ENCODE measurements around the gene IKBKG. TPM values are rescaled to one million over a fixed set of nuclear protein-coding genes. Genes with fewer than 3 reads are reported as not detected.

Gene IKBKG
- total RNA-seq, 1 donor from 2014 or later: 20.6 TPM

DNA sequence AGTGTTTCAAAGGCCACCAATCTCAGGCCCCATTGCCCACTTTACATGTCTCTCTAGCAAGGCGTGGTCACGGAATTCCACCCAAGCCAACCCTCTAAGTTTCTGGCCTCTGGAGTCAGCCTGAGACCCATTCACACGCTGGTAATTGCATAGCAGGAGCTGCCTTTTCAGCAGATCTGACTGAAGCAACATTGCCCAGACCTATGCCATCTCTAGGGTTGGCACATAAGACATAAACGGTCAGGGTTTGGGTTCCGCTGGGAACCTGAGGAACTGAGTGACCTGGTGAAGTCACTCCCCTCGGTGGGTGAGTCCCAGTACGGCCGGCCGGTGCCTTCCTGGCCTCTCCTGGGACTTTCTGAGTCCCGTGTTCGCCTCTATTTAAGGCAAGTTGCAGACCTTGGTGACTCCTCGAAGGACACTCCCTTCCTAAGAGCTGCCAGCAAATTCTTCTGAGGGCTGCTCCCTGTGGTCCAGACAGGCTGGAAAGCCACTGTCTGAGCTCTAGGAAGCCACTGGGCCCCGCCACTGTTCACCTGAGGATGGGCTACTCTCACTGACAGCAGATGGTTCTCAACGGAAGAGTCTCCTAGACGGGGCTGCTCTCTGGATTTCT, 53.4 kb downstream of the IKBKG start:
- TF ChIP-seq, protein P1, sequence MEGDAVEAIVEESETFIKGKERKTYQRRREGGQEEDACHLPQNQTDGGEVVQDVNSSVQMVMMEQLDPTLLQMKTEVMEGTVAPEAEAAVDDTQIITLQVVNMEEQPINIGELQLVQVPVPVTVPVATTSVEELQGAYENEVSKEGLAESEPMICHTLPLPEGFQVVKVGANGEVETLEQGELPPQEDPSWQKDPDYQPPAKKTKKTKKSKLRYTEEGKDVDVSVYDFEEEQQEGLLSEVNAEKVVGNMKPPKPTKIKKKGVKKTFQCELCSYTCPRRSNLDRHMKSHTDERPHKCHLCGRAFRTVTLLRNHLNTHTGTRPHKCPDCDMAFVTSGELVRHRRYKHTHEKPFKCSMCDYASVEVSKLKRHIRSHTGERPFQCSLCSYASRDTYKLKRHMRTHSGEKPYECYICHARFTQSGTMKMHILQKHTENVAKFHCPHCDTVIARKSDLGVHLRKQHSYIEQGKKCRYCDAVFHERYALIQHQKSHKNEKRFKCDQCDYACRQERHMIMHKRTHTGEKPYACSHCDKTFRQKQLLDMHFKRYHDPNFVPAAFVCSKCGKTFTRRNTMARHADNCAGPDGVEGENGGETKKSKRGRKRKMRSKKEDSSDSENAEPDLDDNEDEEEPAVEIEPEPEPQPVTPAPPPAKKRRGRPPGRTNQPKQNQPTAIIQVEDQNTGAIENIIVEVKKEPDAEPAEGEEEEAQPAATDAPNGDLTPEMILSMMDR (IDR thresholded peaks at IDR 0.05; ENCODE audit: unreplicated experiment): no peak
- H3K27ac Mint-ChIP-seq: no peak overlapping the region
- no peak overlapping the region for H3K4me3 Mint-ChIP-seq
- no peak for DNase-seq (ENCODE audit: low spot score in 2 of 2, unreplicated experiment in 2 of 2)
- H3K27me3 Mint-ChIP-seq (ENCODE audit: low read depth): peaks cover 17% of the 10 kb centered on the region
- H3K36me3 Mint-ChIP-seq: no peaks in the 10 kb centered on the region
- peaks cover 8% of the 10 kb centered on the region for H3K4me1 Mint-ChIP-seq
- peaks cover 22% of the 10 kb centered on the region for H3K9me3 Mint-ChIP-seq

DNA sequence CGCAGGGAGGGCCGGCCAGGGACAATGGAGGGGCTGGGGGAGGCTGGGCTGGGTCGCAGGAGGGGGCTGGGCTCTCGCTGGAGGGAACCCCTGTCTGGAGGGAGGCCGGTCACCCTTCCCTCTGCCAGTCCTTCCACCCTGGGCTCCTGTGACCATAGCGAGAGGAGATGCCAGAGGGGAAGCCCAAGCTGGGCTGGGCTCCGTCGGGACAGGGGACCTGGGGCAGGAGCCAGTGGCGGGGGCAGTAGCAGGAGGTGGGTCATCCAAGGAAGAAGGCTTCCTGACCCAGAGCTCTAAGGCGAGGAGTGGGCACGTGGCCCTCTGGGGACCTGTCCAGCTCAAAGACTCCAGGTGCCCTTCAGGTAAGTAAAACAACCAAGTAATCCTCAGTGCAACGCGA, 54.8 kb downstream of the IKBKG start:
- TF ChIP-seq, protein P1 (IDR thresholded peaks at IDR 0.05; ENCODE audit: unreplicated experiment): no peak
- no peak overlapping the region for H3K27ac Mint-ChIP-seq
- peaks cover 24% of the 10 kb centered on the region for H3K9me3 Mint-ChIP-seq
- H3K36me3 Mint-ChIP-seq: no peaks in the 10 kb centered on the region
- DNase-seq (ENCODE audit: low spot score in 2 of 2, unreplicated experiment in 2 of 2): no peak
- H3K4me3 Mint-ChIP-seq: no peak overlapping the region
- no peaks in the 10 kb centered on the region for H3K4me1 Mint-ChIP-seq
- peaks cover 30% of the 10 kb centered on the region for H3K27me3 Mint-ChIP-seq (ENCODE audit: low read depth)

DNA sequence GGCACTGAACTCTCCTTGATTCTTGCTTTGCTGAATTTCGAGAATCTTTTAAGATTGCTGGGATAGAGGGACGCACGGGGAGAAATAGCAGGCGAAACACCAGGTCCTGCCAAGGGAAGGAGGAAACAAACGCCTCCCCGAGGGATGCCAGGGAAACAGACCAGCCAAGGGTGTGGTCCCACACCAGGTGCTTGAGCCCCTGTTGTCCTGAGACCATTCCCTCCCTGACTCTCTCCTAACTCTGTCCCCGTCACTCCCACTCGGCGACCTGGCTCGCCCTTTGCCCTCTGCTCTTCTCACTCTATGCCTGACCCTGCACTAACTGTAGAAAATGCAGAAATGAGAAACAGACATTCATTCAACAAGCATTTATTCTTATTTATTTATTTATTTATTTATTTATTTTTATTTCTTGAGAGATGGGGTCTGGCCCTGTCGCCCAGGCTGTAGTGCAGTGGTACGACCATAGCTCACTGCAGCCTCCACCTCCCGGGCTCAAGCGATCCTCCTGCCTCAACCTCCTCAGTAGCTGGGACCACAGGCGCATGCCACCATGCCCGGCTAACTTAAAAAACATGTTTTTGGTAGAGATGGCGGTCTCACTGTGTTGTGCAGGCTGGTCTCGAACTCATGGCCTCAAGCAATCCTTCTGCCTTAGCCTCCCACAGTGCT, 55.5 kb downstream of the IKBKG start:
- no peak overlapping the region for H3K27ac Mint-ChIP-seq
- TF ChIP-seq, protein P1 (IDR thresholded peaks at IDR 0.05; ENCODE audit: unreplicated experiment): no peak
- peaks cover 17% of the 10 kb centered on the region for H3K9me3 Mint-ChIP-seq
- H3K36me3 Mint-ChIP-seq: no peaks in the 10 kb centered on the region
- H3K27me3 Mint-ChIP-seq (ENCODE audit: low read depth): peaks cover 30% of the 10 kb centered on the region
- no peak overlapping the region for H3K4me3 Mint-ChIP-seq
- DNase-seq (ENCODE audit: low spot score in 2 of 2, unreplicated experiment in 2 of 2): no peak
- H3K4me1 Mint-ChIP-seq: no peaks in the 10 kb centered on the region

DNA sequence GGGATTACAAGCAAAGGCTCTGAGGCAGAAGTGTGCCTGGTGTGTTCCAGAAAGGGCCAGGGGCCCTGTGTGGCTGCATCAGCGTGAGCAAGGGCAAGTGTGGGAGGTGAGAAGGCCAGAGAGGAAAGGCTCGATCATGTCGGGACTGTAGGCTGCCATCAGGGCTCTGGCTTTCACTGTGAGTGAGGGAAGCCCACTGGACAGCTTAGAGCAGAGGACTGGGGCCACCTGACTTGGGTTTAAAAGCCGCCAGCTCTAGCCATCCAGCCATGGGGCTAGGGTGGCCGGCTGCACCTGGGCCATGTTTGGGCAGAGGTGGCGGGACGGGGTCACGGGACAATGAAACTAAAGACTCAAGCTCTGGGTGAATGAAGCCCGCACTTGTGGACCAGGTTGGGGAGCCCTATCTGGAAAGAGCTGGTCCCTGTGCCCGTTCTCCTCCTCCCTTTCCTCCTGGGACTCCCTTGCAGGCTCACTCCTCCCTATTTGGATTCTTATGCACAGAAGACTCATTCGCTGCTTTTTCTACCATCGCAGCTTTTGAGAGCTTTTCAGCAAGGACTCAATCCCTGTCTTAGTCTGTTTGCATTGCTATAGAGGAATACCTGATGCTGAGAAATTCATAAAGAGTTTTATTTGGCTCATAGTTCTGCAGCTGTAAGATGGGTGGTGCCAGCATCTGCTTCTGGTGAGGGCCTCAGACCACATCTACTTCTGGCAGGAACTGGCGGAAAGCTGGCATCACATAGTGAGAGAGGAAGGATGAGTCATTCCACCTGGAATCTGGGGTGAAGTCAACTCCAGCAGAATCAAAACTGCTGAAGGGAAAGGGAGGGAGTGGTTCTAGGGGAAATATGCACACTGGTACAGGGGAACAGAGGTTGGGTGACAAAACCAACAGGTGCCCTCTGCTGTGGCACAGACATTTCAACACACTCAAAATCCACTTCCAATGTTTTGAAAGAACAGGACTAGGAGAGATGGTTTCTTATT, 56.3 kb downstream of the IKBKG start:
- Mint-ChIP-seq H3K4me3 (no peak overlapping the region), H3K27ac (no peak overlapping the region)

DNA sequence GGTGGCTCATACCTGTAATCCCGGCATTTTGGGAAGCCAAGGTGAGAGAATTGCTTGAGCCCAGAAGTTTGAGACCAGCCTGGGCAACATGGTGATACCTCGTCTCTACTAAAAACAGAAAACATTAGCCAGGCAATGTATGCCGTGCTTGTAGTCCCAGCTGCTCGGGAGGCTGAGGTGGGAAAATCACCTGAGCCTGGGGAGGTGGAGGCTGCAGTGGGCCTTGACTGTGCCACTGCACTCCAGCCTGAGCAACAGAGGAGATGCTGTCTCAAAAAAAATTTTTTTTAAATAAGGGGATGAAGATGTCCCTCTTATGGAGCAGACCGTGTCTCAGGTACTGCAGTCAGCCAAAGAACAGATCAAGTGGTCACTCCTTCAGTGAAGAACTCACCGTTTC, 58.1 kb downstream of the IKBKG start:
- TF ChIP-seq, protein P1 (IDR thresholded peaks at IDR 0.05; ENCODE audit: unreplicated experiment): no peak
- H3K9me3 Mint-ChIP-seq: peaks cover 13% of the 10 kb centered on the region

More for the DNA sequence above, 56.3 kb downstream of the IKBKG start:
- H3K4me1 Mint-ChIP-seq: no peaks in the 10 kb centered on the region
- TF ChIP-seq, protein P1 (IDR thresholded peaks at IDR 0.05; ENCODE audit: unreplicated experiment): no peak
- H3K27me3 Mint-ChIP-seq (ENCODE audit: low read depth): peaks cover 35% of the 10 kb centered on the region
- no peak for DNase-seq (ENCODE audit: low spot score in 2 of 2, unreplicated experiment in 2 of 2)
- no peaks in the 10 kb centered on the region for H3K36me3 Mint-ChIP-seq
- peaks cover 14% of the 10 kb centered on the region for H3K9me3 Mint-ChIP-seq

More for the DNA sequence above, 58.1 kb downstream of the IKBKG start:
- H3K27ac Mint-ChIP-seq: no peak overlapping the region
- H3K27me3 Mint-ChIP-seq (ENCODE audit: low read depth): peaks cover 38% of the 10 kb centered on the region
- H3K36me3 Mint-ChIP-seq: no peaks in the 10 kb centered on the region
- no peak overlapping the region for H3K4me3 Mint-ChIP-seq
- H3K4me1 Mint-ChIP-seq: no peaks in the 10 kb centered on the region
- no peak for DNase-seq (ENCODE audit: low spot score in 2 of 2, unreplicated experiment in 2 of 2)
